Activated T-cell treated with anti-CD3 and anti-CD28 coated beads, Interleukin-2, amount 50 U/mL, for 24 hours (primary cell): Measurements from ENCODE around the gene ZNF823.

Experiments used
- DNase-seq: peaks from one replicate; pipeline ENCODE4 v3.0.0-alpha.2; 2020
- H3K27ac Mint-ChIP-seq: 2 replicates; pipeline ENCODE4 v1.8.0; 2020; ENCODE audit warnings: mild to moderate bottlenecking, mixed read lengths
- H3K27me3 Mint-ChIP-seq: 2 replicates; pipeline ENCODE4 v1.8.0; 2020; ENCODE audit warnings: mixed read lengths
- H3K36me3 Mint-ChIP-seq: 2 replicates; pipeline ENCODE4 v1.8.0; 2020; ENCODE audit warnings: low read depth, mixed read lengths
- H3K4me1 Mint-ChIP-seq: 2 replicates; pipeline ENCODE4 v1.8.0; 2020; ENCODE audit warnings: low read depth, mixed read lengths
- H3K4me3 Mint-ChIP-seq: 2 replicates; pipeline ENCODE4 v1.8.0; 2020; ENCODE audit warnings: mild to moderate bottlenecking, moderate library complexity, mixed read lengths
- H3K9me3 Mint-ChIP-seq: 2 replicates; pipeline ENCODE4 v1.8.0; 2020; ENCODE audit warnings: mixed read lengths

ZNF823 gene

DNA sequence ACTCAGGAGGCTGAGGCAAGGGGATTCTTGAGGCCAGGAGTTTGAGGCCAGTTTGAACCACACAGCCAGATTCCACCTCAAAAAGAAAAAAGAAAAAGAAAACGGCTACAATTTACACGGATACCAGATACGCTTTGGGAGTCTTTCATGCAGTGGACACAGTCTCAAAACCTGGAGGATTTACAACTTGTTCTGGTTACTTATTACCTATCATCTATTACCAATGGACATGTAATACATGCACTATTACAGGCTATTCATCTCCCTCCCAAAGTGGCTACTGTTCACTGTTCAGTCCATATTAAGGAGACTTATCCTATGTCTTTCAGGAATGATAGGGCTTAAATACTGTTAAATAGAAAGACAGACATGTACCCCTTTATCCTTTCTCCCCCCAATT is 33.3 kb downstream of the ZNF823 start:
- Mint-ChIP-seq H3K36me3 (no peaks in the 10 kb centered on the region), H3K4me3 (no peak overlapping the region)
- no peak for DNase-seq

DNA sequence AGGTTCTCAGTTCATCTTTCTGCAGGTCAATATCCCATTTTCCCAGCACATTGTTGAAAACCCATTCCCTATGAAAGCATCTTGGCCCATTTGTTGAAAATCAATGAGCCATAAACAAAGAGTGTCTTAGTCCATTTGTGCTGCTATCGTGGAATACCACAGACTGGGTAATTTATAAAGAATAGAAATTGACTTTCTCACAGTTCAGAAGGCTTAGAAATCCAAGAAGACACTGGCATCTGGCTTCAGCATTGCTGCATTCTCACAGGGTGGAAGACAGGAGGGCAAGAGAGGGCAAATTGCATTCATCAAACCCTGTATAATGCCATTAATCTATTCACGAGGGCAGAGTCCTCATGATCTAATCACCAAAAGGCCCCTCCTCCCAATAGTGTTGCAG is 34.1 kb downstream of the ZNF823 start:
- Mint-ChIP-seq H3K9me3 (no peaks in the 10 kb centered on the region), H3K4me1 (no peaks in the 10 kb centered on the region), H3K27me3 (no peaks in the 10 kb centered on the region), H3K4me3 (no peak overlapping the region), H3K36me3 (no peaks in the 10 kb centered on the region), H3K27ac (no peak overlapping the region)
- DNase-seq, result no peak

More for the DNA sequence above, 33.3 kb downstream of the ZNF823 start:
- H3K4me1 Mint-ChIP-seq, result no peaks in the 10 kb centered on the region
- no peaks in the 10 kb centered on the region for H3K27me3 Mint-ChIP-seq
- no peaks in the 10 kb centered on the region for H3K9me3 Mint-ChIP-seq
- H3K27ac Mint-ChIP-seq, result no peak overlapping the region

DNA sequence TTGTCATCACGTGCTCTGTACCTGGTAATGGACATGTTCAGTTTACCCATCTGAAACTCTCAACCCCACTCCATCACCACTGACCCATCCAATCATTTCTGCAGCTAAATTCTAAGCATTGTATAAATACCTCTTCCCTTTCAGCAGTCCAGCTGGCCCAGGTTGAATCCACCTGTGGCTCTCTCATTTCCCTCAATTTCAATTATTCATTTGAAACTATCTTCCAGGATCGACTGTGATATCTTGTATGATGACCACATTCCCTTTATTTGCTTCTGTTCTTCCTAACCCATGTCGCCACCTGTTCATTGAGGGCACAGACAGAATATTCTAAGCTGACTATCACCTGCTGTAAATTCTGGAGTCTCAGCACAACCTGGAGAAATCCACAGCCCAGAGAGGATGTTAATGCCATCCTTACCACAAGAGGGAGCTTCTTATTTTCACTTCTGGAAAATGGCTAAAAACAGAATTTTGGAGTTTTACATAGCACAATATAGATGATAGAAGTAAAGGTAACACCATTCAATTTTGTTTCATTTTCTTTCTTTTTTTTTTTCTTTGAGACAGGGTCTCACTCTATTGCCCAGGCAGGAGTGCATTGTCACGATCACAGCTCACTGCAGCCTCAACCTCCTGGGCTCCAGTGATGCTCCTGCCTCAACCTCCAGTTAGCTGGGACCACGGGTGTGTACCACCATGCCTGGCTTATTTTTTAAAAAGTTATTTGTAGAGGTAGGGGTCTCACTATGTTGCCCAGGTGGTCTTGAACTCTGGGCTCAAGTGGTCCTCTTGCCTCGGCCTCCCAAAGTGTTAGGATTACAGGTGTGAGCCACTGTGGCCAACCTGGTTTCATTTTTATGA is 38.6 kb downstream of the ZNF823 start:
- no peak overlapping the region for H3K4me3 Mint-ChIP-seq
- no peaks in the 10 kb centered on the region for H3K36me3 Mint-ChIP-seq
- no peak for DNase-seq
- peaks cover under 1% of the 10 kb centered on the region for H3K4me1 Mint-ChIP-seq
- no peak overlapping the region for H3K27ac Mint-ChIP-seq
- H3K27me3 Mint-ChIP-seq, result peaks cover 14% of the 10 kb centered on the region
- no peaks in the 10 kb centered on the region for H3K9me3 Mint-ChIP-seq

GRCh38 chr19:11698231-11698630 is 40.5 kb downstream of the ZNF823 start:
- peaks cover 32% of the 10 kb centered on the region for H3K27me3 Mint-ChIP-seq
- H3K4me3 Mint-ChIP-seq, result no peak overlapping the region
- no peak overlapping the region for H3K27ac Mint-ChIP-seq
- peaks cover 12% of the 10 kb centered on the region for H3K4me1 Mint-ChIP-seq
- H3K9me3 Mint-ChIP-seq, result no peaks in the 10 kb centered on the region
- no peak for DNase-seq
- peaks cover 2% of the 10 kb centered on the region for H3K36me3 Mint-ChIP-seq

- no peak overlapping the region for H3K4me3 Mint-ChIP-seq
- H3K36me3 Mint-ChIP-seq, result peaks cover 2% of the 10 kb centered on the region
- H3K4me1 Mint-ChIP-seq, result peaks cover 12% of the 10 kb centered on the region
- H3K27ac Mint-ChIP-seq, result no peak overlapping the region
- H3K9me3 Mint-ChIP-seq, result no peaks in the 10 kb centered on the region
- peaks cover 39% of the 10 kb centered on the region for H3K27me3 Mint-ChIP-seq
- DNase-seq, result no peak
Measured at GRCh38 chr19:11697284-11697855, 41.4 kb downstream of the ZNF823 start.

GRCh38 chr19:11694533-11695439 is 44.0 kb downstream of the ZNF823 start:
- peak; percentile 88 for DNase-seq
- peaks cover 54% of the 10 kb centered on the region for H3K27me3 Mint-ChIP-seq
- H3K9me3 Mint-ChIP-seq, result no peaks in the 10 kb centered on the region
- peak overlapping the region; percentile 52 for H3K27ac Mint-ChIP-seq
- H3K36me3 Mint-ChIP-seq, result peaks cover 2% of the 10 kb centered on the region
- H3K4me3 Mint-ChIP-seq, result peak overlapping the region; percentile 89
- peaks cover 12% of the 10 kb centered on the region for H3K4me1 Mint-ChIP-seq

GRCh38 chr19:11693505-11694499 is 44.9 kb downstream of the ZNF823 start:
- peaks cover 2% of the 10 kb centered on the region for H3K36me3 Mint-ChIP-seq
- H3K4me1 Mint-ChIP-seq, result peaks cover 12% of the 10 kb centered on the region
- H3K9me3 Mint-ChIP-seq, result no peaks in the 10 kb centered on the region
- H3K27me3 Mint-ChIP-seq, result peaks cover 61% of the 10 kb centered on the region
- peak overlapping the region; percentile 89 for H3K4me3 Mint-ChIP-seq
- H3K27ac Mint-ChIP-seq, result no peak overlapping the region
- no peak for DNase-seq

- Mint-ChIP-seq H3K36me3 (peaks cover 2% of the 10 kb centered on the region), H3K27me3 (peaks cover 65% of the 10 kb centered on the region), H3K27ac (no peak overlapping the region)
Measured at GRCh38 chr19:11692127-11692790, 46.5 kb downstream of the ZNF823 start.

DNA sequence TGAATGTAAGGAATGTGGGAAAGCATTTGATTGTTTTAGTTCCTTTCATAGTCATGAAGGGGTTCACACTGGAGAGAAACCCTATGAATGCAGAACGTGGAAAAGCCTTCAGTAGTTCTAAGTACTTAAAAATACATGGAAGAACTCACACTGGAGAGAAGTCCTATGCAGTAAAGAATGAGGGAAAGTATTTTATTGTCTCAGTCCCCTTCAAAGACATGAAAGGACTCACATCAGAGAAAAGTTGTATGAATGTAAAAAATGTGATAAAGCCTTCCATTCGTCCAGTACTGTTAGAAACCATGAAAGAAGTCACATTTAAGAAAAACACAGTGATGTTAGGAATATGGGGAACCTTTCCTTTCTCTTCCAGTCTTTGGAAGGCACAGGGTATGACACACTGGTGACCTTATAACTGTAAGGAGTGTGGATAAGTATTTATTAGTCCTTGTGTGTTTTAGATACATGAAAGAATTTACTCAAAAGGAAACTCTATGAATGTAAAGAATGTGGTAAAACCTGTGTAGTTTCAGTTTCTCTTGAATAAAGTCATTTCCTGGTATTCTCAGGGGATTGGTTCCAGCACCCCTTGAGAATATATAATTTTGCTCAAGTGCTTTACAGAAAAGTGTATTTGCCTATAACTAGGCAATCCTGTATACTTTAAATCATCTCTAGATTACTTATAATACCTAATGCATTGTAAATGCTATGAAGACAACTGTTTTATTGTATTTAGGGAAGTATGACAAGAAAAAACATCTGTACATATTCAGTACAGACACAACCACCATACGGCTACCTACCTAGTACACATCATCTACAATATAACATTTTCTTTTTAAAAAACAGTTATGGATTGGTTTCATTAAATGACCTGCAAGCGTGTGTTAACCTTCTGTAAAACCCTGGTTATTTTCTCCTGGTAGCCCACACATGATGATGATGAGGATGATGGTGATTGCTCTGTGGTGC is 52.8 kb downstream of the ZNF823 start:
- Mint-ChIP-seq H3K27me3 (peaks cover 16% of the 10 kb centered on the region), H3K9me3 (peaks cover 43% of the 10 kb centered on the region), H3K36me3 (peaks cover 10% of the 10 kb centered on the region), H3K4me1 (peaks cover 9% of the 10 kb centered on the region), H3K4me3 (no peak overlapping the region), H3K27ac (no peak overlapping the region)
- DNase-seq, result no peak

More at GRCh38 chr19:11692127-11692790, 46.5 kb downstream of the ZNF823 start:
- Mint-ChIP-seq H3K9me3 (peaks cover 9% of the 10 kb centered on the region), H3K4me3 (no peak overlapping the region), H3K4me1 (peaks cover 12% of the 10 kb centered on the region)
- no peak for DNase-seq

GRCh38 chr19:11684987-11685675 is 53.6 kb downstream of the ZNF823 start:
- H3K36me3 Mint-ChIP-seq, result peaks cover 10% of the 10 kb centered on the region
- H3K27ac Mint-ChIP-seq, result no peak overlapping the region
- peaks cover 9% of the 10 kb centered on the region for H3K4me1 Mint-ChIP-seq
- H3K4me3 Mint-ChIP-seq, result no peak overlapping the region
- no peak for DNase-seq
- H3K9me3 Mint-ChIP-seq, result peaks cover 51% of the 10 kb centered on the region
- peaks cover 14% of the 10 kb centered on the region for H3K27me3 Mint-ChIP-seq

GRCh38 chr19:11680689-11681302 is 58.0 kb downstream of the ZNF823 start:
- H3K9me3 Mint-ChIP-seq, result peaks cover 43% of the 10 kb centered on the region
- H3K27me3 Mint-ChIP-seq, result peaks cover 8% of the 10 kb centered on the region
- H3K4me3 Mint-ChIP-seq, result no peak overlapping the region
- DNase-seq, result no peak
- no peak overlapping the region for H3K27ac Mint-ChIP-seq
- peaks cover 11% of the 10 kb centered on the region for H3K36me3 Mint-ChIP-seq
- H3K4me1 Mint-ChIP-seq, result peaks cover 4% of the 10 kb centered on the region

DNA sequence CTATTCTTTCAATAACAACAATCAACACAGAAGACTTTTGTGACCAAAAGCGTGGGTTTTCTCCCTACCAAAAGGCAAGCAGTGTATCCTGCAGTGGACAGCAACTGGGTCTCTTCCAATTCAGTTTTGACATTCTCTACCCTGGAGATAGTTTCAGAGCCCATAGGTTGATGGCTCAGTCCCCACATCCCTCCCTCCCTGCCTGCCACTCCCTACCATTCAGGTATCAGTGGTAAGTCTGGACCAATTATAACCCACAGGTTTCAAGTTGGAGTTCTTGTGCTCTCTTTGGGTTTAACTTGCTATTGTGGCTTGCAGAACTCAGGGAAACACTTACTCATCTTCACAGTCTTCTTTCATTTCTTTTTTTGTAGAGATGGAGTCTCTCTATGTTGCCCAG is 60.2 kb downstream of the ZNF823 start:
- H3K36me3 Mint-ChIP-seq, result peaks cover 4% of the 10 kb centered on the region
- peaks cover 4% of the 10 kb centered on the region for H3K4me1 Mint-ChIP-seq
- DNase-seq, result no peak
- H3K27ac Mint-ChIP-seq, result no peak overlapping the region
- H3K9me3 Mint-ChIP-seq, result peaks cover 30% of the 10 kb centered on the region
- H3K27me3 Mint-ChIP-seq, result peaks cover 29% of the 10 kb centered on the region
- no peak overlapping the region for H3K4me3 Mint-ChIP-seq
